ENCODE data around the gene PPP2R1A. TPM values are rescaled to one million over a fixed set of nuclear protein-coding genes. Genes with fewer than 3 reads are reported as not detected.

The PPP2R1A gene
- total and polyA plus RNA-seq, 2 of the 13 experiments (the other 11 are each of a cell fraction or from before 2014, with no cell fraction given) = 86.7 to 130 TPM

- no peak for TF ChIP-seq ZNF362 (CRISPR knock-in tag; IDR thresholded peaks at IDR 0.05; ENCODE audit: borderline replicate concordance)
- no peak for TF ChIP-seq ETV6 (CRISPR knock-in tag; conservative IDR thresholded peaks at IDR 0.05)
- no peak for TF ChIP-seq ZSCAN12 (CRISPR knock-in tag; IDR thresholded peaks at IDR 0.05)
- TF ChIP-seq HOXA5 (CRISPR knock-in tag; IDR thresholded peaks at IDR 0.05) = peak; percentile 45; the same call in 1 of the 2 replicates
- no peak for TF ChIP-seq JUNB (CRISPR knock-in tag; IDR thresholded peaks at IDR 0.05; ENCODE audit: borderline replicate concordance)
- peak; percentile 76 for TF ChIP-seq ELF1 (CRISPR knock-in tag; IDR thresholded peaks at IDR 0.05)
- TF ChIP-seq ZNF10 (CRISPR knock-in tag; IDR thresholded peaks at IDR 0.05; ENCODE audit: borderline replicate concordance, low read depth) = no peak
- no peak for TF ChIP-seq ZNF383 (CRISPR knock-in tag; IDR thresholded peaks at IDR 0.05; ENCODE audit: borderline replicate concordance)
- TF ChIP-seq ZNF34 (CRISPR knock-in tag; IDR thresholded peaks at IDR 0.05; ENCODE audit: borderline replicate concordance) = no peak
- no peak for TF ChIP-seq NFAT5 (CRISPR knock-in tag; IDR thresholded peaks at IDR 0.05)
- no peak for TF ChIP-seq UBTF (CRISPR knock-in tag; IDR thresholded peaks at IDR 0.05)
- no peak for TF ChIP-seq KLF9 (CRISPR knock-in tag; IDR thresholded peaks at IDR 0.05; ENCODE audit: low read depth)
- TF ChIP-seq ATF1 (CRISPR knock-in tag; IDR thresholded peaks at IDR 0.05) = no peak
- TF ChIP-seq ZEB1 (IDR thresholded peaks at IDR 0.05; ENCODE audit: insufficient replicate concordance, low read depth) = no peak
- TF ChIP-seq WIZ (CRISPR knock-in tag; IDR thresholded peaks at IDR 0.05) = no peak
- no peak for TF ChIP-seq KAT7 (CRISPR knock-in tag; IDR thresholded peaks at IDR 0.05; ENCODE audit: borderline replicate concordance)
- TF ChIP-seq ZMYM3 (CRISPR knock-in tag; IDR thresholded peaks at IDR 0.05) = 0 out of 2 replicates have a peak, but pooled peaks have one; percentile 24
- no peak for TF ChIP-seq ZNF557 (CRISPR knock-in tag; IDR thresholded peaks at IDR 0.05)
- no peak for TF ChIP-seq ZNF354B (CRISPR knock-in tag; IDR thresholded peaks at IDR 0.05)
- TF ChIP-seq ZNF234 (CRISPR knock-in tag; conservative IDR thresholded peaks at IDR 0.05) = no peak
- no peak for TF ChIP-seq FLYWCH1 (CRISPR knock-in tag; IDR thresholded peaks at IDR 0.05)
- no peak for TF ChIP-seq SNAPC5 (CRISPR knock-in tag; IDR thresholded peaks at IDR 0.05; ENCODE audit: borderline replicate concordance)
These were observed 18.3 kb upstream of the PPP2R1A start, which contains the start of gene ZNF836 (continued) for GRCh38 chr19:52171321-52172169.

Data from HepG2 (cell line).